LHCN-M2 (cell line): ENCODE measurements around the gene CSNK1G1. TPM values are rescaled to one million over a fixed set of nuclear protein-coding genes. Genes with fewer than 3 reads are reported as not detected.
"Not testable (repeated sequence)": the region's sequence is repeated elsewhere in the genome, so short reads cannot be mapped to it uniquely, and the experiment has no call there.

Source experiments
- DNase-seq: peaks from one replicate; pipeline ENCODE4 v3.0.0-alpha.2; 2012; ENCODE audit warnings: low read depth
- total RNA-seq: library from RNA; depleted of rRNA; stranded (reverse); fragments of >200 nt; gene quantifications from 2 replicates; pipeline ENCODE4 v1.2.3, GENCODE V29; 2014

CSNK1G1 gene
- total RNA-seq, 1 experiment from 2014 or later = 21.0 TPM

DNA sequence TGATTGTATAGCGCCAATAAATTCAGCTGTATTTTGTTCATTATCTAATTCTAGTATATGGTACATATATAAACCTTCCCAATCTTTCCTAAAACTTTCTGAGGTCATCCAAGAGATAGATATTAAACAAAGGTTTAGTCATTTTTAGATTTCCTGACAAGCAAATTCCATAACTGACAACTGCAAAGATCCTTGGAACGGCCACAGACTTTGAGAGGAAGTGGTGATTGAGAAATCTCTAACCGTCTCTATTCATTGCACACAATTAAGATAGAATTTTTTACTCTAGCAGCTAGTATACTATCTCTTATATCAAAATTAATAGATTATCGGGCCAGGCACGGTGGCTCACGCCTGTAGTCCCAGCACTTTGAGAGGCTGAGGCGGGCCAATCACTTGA lies 4.7 kb downstream of the CSNK1G1 start:
- no peak for DNase-seq

DNA sequence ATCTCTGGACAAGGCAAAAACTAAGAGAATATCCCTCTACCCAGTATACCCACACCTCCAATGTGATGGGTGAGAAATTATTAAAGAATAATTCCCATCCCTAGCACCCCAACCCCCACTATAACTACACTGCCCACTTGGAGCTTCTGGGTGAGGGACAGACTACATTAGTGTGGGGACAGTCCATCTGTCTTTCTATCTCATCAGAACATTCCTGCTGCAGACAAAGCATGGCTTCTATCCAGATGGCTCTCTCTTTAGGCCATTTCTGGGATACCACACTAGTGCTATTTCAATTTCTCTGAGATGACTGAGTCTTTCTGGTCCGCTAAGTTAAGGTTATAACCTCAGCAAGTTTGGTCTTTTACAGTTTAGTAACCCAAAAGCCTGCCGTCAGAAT lies 6.6 kb downstream of the CSNK1G1 start:
- DNase-seq = no peak

GRCh38 chr15:64348455-64348854 lies 7.5 kb downstream of the CSNK1G1 start:
- peak; percentile 37 for DNase-seq

GRCh38 chr15:64346242-64346641 lies 9.7 kb downstream of the CSNK1G1 start:
- not testable (repeated sequence) for DNase-seq

DNA sequence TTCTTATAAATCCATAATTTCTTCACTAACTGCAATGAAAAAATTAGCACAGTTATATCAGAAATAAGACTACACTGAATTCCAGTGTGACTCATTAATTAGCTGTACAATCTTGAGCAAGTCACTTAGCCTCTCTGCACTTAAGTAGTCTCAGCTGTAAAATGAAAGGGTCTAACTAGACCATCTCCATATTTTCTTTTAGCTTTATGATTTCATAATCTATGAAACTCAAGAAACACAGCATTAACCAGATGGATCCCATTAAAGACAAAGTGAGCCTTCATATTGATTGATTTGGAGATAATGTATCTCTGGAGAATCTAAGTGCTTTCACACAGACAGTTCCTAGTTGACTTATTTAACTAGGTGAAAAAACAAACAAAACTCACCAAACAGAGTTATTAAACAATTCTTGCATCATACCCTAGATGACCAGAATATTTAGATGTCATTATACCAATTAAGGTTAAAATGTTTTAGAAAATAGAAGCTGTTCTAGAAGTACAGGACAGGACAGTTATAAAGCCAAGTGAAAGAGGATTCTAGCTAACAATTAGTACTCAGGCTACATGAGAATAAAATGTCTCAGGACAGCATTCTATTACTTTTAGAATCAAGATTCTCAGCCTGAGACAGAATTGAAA lies 11.2 kb downstream of the CSNK1G1 start:
- DNase-seq = no peak

DNA sequence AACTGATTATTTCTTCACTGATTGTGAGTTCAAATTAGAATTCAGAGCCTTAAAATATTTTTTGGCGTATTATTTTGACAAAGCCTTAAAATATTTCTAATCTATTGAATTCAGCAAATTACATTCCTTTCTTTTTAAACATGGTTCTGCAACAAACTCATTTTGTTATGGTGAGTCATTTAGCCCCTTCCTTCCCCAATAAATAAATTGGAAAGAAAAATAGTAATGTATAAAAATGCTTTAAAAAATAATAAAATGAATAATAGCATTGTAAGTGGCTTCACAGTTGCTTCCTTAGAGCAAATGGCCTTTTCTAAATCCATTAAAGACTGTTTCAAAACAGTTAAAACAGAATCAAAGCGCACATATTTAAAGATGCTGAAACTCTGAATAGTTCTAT lies 12.1 kb downstream of the CSNK1G1 start:
- DNase-seq = no peak

DNA sequence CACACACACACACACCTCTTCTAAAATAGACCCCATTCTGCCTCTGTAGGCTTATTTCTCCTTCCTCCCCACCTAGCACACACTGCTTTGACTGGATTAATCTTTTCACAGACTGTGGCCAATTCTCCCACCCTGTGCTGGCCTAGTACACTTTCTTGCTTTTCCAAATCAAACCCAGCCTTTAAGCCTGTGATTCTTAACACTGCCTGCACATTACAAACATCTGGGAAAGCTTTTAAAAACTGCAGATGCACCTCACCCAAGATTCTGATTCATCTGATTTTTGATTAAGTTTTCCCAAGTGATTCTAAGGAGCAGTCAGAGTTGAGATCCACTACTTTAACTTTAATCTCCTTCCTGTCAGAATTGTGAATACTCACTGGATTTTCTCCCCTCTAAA lies 12.8 kb downstream of the CSNK1G1 start:
- DNase-seq = no peak

- no peak for DNase-seq
Observed at GRCh38 chr15:64341961-64342360, 14.0 kb downstream of the CSNK1G1 start.

DNA sequence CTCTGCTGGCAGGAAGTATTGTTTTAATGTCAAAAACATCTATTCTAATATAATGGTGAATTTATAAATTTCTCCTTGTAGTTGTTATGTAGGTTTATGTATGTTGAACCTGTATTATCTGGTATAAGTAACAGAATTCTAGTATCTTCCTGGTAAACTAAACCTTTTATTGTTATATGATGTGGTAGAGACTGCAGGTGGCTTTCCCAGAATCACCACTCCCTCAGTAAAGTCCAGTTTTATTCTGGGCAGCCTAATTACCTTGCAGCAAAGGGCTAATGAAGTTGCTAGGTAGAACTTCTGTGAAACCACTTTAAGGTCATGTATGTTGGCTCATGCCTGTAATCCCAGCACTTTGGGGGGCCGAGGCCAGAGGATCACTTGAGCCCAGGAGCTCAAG lies 15.6 kb downstream of the CSNK1G1 start:
- DNase-seq = no peak

DNA sequence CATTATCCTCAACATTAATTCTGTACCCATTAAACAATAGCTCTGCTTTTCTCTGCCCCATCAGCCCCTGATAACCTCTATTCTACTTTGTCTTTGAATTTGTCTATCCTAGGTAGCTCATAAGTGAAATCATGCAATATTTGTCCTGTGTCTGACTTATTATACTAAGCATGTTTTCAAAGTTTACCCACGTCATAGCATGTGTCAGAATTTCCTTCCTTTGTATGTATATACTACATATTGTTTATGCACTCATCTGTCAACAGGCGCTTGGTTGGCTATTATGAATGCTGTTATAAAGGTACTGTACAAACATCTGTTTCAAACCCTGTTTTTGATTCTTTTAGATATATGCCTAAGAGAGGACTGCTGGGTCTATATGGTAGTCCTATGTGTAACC lies 18.2 kb downstream of the CSNK1G1 start:
- no peak for DNase-seq

GRCh38 chr15:64333986-64334929 lies 21.7 kb downstream of the CSNK1G1 start:
- DNase-seq = peak; percentile 36

DNA sequence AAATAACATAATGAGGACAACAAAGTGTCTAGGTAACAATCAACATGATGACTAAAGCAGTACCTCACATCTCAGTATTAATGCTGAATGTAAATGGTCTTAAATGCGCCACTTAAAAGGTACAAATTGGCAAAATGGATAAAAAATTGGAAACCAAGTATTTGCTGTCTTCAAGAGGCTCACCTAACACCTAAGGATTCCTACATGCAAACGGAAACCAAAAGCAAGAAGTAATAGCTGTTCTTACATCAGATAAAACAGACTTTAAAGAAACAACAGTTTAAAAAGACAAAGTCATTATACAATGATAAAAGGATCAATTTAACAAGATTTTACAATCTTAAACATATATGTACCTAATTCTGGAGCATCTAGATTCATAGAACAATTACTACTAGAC lies 22.5 kb downstream of the CSNK1G1 start:
- no peak for DNase-seq

- DNase-seq = not testable (repeated sequence)
Observed at GRCh38 chr15:64331668-64332067, 24.3 kb downstream of the CSNK1G1 start.

GRCh38 chr15:64326975-64327374 lies 29.0 kb downstream of the CSNK1G1 start:
- DNase-seq = not testable (repeated sequence)

DNA sequence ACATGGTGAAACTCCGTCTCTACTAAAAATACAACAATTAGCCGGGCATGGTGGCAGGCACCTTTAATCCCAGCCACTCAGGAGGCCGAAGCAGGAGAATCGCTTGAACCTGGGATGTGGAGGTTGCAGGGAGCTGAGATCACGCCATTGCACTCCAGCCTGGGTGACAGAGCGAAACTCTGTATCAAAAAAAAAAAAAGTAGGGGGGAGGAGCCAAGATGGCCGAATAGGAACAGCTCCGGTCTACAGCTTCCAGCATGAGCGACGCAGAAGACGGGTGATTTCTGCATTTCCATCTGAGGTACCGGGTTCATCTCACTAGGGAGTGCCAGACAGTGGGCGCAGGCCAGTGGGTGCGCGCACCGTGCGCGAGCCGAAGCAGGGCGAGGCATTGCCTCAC lies 29.5 kb downstream of the CSNK1G1 start:
- not testable (repeated sequence) for DNase-seq

- DNase-seq = peak; percentile 36
Observed at GRCh38 chr15:64324165-64324877, 31.7 kb downstream of the CSNK1G1 start.

DNA sequence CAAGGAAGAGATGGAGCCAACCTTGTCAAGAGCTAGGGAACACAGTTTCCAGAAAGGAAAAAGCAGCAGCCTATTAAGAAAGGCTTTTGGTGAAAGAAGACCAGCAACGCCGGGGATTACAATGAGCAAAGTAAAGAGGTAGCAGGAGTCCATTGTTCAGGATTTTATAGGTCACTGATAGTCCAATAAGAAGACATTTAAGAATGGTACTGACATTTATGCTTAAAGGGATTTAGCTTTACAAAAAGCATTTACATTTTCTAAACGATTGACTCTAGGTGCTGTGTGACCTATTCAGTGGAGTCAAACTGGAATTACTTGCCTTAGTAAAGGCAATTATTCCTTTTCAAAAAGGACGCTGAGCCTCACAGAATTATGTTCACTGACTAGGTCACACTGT lies 40.8 kb downstream of the CSNK1G1 start:
- no peak for DNase-seq

DNA sequence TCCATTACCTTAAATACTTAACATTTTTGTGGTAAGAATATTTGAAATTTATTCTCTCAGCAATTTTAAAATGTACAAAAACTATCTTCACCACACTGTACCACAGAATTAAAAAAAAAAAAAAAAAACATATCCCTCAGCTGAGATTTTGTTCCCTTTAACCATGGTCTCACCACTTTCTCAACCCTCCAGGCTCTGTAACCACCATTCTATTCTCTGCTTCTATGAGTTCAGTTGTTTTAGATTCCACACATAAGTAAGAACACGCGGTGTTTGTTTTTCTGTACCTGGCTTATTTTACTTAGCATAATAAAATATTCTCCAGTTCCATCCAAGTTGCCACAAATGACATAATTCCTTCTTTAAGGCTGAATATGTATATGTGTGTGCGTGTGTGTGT lies 41.5 kb downstream of the CSNK1G1 start:
- peak; percentile 11 for DNase-seq

DNA sequence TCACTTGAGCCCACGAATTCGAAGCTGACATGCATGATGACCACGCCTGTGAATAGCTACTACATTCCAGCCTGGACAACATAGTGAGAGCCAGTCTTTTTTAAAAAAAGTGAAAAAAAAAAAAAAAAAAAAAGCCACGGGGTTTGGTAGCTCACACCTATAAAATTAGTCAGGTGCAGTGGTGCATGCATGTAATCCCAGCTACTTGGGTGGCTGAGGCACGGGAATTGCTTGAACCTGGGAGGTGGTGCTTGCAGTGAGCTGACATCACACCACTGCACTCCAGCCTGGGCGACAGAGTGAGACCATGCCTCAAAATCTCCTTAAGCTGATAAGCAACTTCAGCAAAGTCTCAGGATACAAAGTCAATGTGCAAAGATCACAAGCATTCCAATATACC lies 44.4 kb downstream of the CSNK1G1 start:
- no peak for DNase-seq

GRCh38 chr15:64310036-64310435 lies 45.9 kb downstream of the CSNK1G1 start:
- no peak for DNase-seq

GRCh38 chr15:64305261-64305660 lies 50.7 kb downstream of the CSNK1G1 start:
- peak; percentile 62 for DNase-seq

DNA sequence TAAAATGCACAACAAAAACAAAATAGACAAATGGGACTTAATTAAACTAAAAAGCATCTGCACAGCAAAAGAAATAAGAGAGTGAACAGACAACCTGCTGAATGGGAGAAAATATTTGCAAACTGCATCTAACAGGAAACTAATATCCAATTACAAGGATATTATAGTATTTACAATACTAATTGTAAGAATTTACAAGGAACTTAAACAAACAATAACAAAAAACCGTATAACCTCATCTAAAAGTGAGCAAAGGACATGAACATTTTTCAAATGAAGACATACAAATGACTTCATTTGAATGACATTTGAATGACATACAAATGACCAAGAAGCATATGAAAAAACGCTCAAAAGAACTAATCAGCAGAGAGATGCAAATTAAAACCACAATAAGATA lies 66.4 kb downstream of the CSNK1G1 start:
- DNase-seq = no peak
